Heart left ventricle (tissue), 16 donors: ENCODE results near the gene AHCYL2. TPM values are rescaled to one million over a fixed set of nuclear protein-coding genes. Genes with fewer than 3 reads are reported as not detected.

Experiments
- ATAC-seq, 4 donors: fragments of 200-7000 bp; cut with Tn5 transposase; one replicate each; pipeline ENCODE4 v1.9.1; 2020 to 2022; ENCODE audit warnings: moderate library complexity in 4 of 4, mild to moderate bottlenecking in 3 of 4, moderate number of reproducible peaks in 1 of 4
- DNase-seq, 5 donors: peaks; one replicate each; pipeline ENCODE4 v3.0.0-alpha.2; 2020
- H3K27ac ChIP-seq, 12 donors: fragments of 200-600 bp; sonication (generic) in 4 of 12; one replicate each; pipeline versions ENCODE4 v1.5.0 to v1.8.0; 2016 to 2022; ENCODE audit warnings: mild to moderate bottlenecking in 2 of 12
- H3K27me3 ChIP-seq, 9 donors: fragments of 200-600 bp; sonication (generic) in 2 of 9; one replicate each; pipeline versions ENCODE4 v1.5.1 to v1.8.0; 2016 to 2022; ENCODE audit warnings: mild to moderate bottlenecking in 3 of 9
- H3K36me3 ChIP-seq, 9 donors: fragments of 200-600 bp; sonication (generic) in 2 of 9; one replicate each; pipeline versions ENCODE4 v1.5.0 to v1.8.0; 2018 to 2022; ENCODE audit warnings: mild to moderate bottlenecking in 2 of 9
- H3K4me1 ChIP-seq, 12 donors: fragments of 200-600 bp; sonication (generic) in 4 of 12; one replicate each; pipeline versions ENCODE4 v1.5.0 to v1.8.0; 2016 to 2022; ENCODE audit warnings: mild to moderate bottlenecking in 3 of 12
- H3K4me3 ChIP-seq, 12 donors: fragments of 200-600 bp; sonication (generic) in 4 of 12; one replicate each; pipeline versions ENCODE4 v1.5.0 to v1.8.0; 2017 to 2022; ENCODE audit warnings: mild to moderate bottlenecking in 9 of 12, moderate library complexity in 4 of 12
- H3K9me3 ChIP-seq, 12 donors: fragments of 200-600 bp; sonication (generic) in 4 of 12; one replicate each; pipeline versions ENCODE4 v1.5.0 to v1.8.0; 2016 to 2022; ENCODE audit warnings: mild to moderate bottlenecking in 1 of 12
- POLR2A ChIP-seq, 2 donors: fragments of 450-650 bp; IDR thresholded peaks; one replicate each; pipeline ENCODE4 v1.6.1; 2017; ENCODE audit warnings: antibody characterized with exemption in 2 of 2, mild to moderate bottlenecking in 2 of 2, moderate library complexity in 2 of 2
- WGBS, 4 donors: extraction: QIAGEN DNeasy Blood & Tissue Kit in 2 of 4; methylation state at CpG; one replicate each; pipeline versions ENCODE4 v1.1.5 to v1.1.7; 2013 to 2018; 5-methylcytosine and 5-hydroxymethylcytosine counted together
- intact Hi-C, 10 donors: fragments of 100-400 bp; cut with DNase I; formaldehyde crosslinking; loops; one replicate each; pipeline versions ENCODE4 v1.11.1 to v1.14.2; 2022
- polyA plus RNA-seq, 2 donors: library from polyadenylated mRNA; stranded (reverse); fragments of 200-250 nt; gene quantifications; one replicate each; pipeline ENCODE4 v1.2.3, GENCODE V29; 2013
- total RNA-seq, 9 donors: library from RNA; depleted of rRNA in 2 of 9; stranded (reverse); fragments of >200 nt in 2 of 9; fragmentation: NEBNext Ultra II Directional in 3 of 9; extraction: Animal tissue kit (Norgen Biotek cat#: 25700) in 3 of 9; gene quantifications; one replicate each; pipeline versions ENCODE4 v1.1.0 to v1.2.4, GENCODE V29; 2016 to 2023
- TF ChIP-seq, protein P1 (sequence below), 12 donors: fragments of 200-600 bp; sonication (generic) in 4 of 12; IDR thresholded peaks; one replicate each; pipeline versions ENCODE4 v1.5.0 to v1.8.0; 2018 to 2022; ENCODE audit warnings: antibody characterized with exemption in 12 of 12, mild to moderate bottlenecking in 5 of 12
- donor health status: ischemic (EF 13 %, LVEDD 7.1; RV severe dilation, severe dysfunction).
- donor health status: healthy with polysubstance abuse.
- donor health status: DM: no; HTN: yes; CAD: no.
- donor health status: DM: no; HTN: no; CAD: no.
- donor health status: ischemic (EF 25% LVEDD 6.9; RV normal size, moderate dysfunction).
- donor health status: ischemic (EF 25% LVEDD 5.7; RV mildly dilated, moderate dysfunction).
- donor health status: healthy.
- donor health status: DM: yes; HTN: yes; CAD: no.
- donor health status: ischemic (EF 35%, LVEDD 5.7; RV mildly dilated, moderate dysfunction).
- donor health status: nonischemic (EF 11% LVEDD 7.7; RV severe dilation, severe dysfunction).
- donor health status: DM: yes; HTN: yes; CAD: no.
- donor health status: PGD.
- donor health status: ischemic (EF 29% LVEDD 5.4; RV normal size, mild dysfunction).
- donor health status: nonischemic (EF 23%, LVEDD 6.1; RV moderate dilation, normal function).

Gene AHCYL2
- total and polyA plus RNA-seq, 11 donors = 1.3 to 7.6 (median 6.2) TPM

DNA sequence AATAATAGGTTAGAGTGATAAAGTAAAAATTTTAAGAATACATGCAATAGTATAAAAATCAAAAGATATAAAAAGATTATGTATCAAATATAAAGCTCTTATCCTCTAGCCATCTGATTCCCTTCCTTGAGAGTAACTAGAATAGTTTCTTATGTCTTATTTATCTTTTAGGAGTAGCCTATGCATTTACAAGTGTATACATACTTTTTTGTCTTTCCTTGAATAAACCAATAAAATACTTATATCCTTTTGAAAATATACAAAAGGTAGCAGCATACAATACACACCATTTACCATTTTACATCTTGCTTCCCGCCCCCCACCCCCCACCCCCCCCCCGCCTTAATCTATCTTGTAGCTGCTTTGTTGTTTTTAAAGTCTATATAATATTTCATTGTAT, 31.4 kb downstream of the AHCYL2 start:
- TF ChIP-seq, protein P1, sequence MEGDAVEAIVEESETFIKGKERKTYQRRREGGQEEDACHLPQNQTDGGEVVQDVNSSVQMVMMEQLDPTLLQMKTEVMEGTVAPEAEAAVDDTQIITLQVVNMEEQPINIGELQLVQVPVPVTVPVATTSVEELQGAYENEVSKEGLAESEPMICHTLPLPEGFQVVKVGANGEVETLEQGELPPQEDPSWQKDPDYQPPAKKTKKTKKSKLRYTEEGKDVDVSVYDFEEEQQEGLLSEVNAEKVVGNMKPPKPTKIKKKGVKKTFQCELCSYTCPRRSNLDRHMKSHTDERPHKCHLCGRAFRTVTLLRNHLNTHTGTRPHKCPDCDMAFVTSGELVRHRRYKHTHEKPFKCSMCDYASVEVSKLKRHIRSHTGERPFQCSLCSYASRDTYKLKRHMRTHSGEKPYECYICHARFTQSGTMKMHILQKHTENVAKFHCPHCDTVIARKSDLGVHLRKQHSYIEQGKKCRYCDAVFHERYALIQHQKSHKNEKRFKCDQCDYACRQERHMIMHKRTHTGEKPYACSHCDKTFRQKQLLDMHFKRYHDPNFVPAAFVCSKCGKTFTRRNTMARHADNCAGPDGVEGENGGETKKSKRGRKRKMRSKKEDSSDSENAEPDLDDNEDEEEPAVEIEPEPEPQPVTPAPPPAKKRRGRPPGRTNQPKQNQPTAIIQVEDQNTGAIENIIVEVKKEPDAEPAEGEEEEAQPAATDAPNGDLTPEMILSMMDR (IDR thresholded peaks at IDR 0.05) = no peak
- TF ChIP-seq POLR2A (IDR thresholded peaks at IDR 0.05) = no peak
- H3K27me3 ChIP-seq = no peaks in the 10 kb centered on the region
- no peak overlapping the region for H3K4me3 ChIP-seq
- H3K4me1 ChIP-seq = peaks cover 0 to 13% (median 0%) of the 10 kb centered on the region in 12 donors
- H3K27ac ChIP-seq = no peak overlapping the region
- DNase-seq (no peak), ATAC-seq (no peak)
- intact Hi-C loops = no loop called here
- 93 to 100% (median 98%) methylated on average over 2 of the region's 2 CpGs for WGBS, 4 donors
- H3K36me3 ChIP-seq = no peaks in the 10 kb centered on the region
- H3K9me3 ChIP-seq = no peaks in the 10 kb centered on the region

GRCh38 chr7:129257168-129257567, 32.3 kb downstream of the AHCYL2 start:
- no peak for ATAC-seq
- peaks cover 0 to 11% (median 0%) of the 10 kb centered on the region in 12 donors for H3K4me1 ChIP-seq

DNA sequence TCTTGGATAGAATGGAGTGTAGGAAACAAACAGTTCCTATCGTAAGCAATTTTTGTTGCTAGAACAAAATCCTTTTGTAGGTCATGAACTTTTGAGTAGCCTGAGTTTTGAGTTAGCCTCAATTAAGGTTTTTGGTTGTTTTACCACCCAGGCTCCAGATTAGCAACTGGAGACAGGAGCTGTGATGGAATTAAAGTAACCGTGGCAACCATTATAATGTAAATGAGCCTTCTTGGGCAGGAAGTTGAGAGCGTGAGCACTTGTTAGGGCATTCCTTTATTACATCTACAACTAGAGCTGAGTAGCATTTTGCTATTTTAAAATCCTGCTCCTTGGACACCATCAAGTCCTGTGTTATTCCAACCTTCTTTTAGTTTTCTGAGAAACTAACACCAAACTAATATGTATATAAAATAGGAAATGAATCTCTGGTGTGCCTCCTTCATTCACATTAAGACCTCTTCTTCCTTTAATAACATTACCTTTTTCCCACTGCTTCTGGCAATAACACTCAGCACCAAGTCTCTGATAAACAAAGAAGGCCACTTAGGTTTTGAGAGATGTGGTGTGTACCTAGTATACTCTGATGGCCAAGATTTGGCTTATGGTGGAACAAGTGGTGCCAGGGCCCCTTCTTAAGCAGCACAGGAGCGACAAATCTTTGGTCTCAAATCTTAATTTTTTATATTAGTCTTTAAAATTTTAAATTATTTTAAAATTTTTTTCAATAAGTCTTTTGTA, 34.0 kb downstream of the AHCYL2 start:
- H3K27me3 ChIP-seq = no peaks in the 10 kb centered on the region
- no peak for TF ChIP-seq POLR2A (IDR thresholded peaks at IDR 0.05)
- TF ChIP-seq, protein P1 (IDR thresholded peaks at IDR 0.05) = no peak
- DNase-seq (no peak), ATAC-seq (no peak)
- no peaks in the 10 kb centered on the region for H3K9me3 ChIP-seq
- peaks cover 0 to 11% (median 0%) of the 10 kb centered on the region in 12 donors for H3K4me1 ChIP-seq
- no peak overlapping the region for H3K4me3 ChIP-seq
- intact Hi-C loops = no loop called here
- WGBS, 4 donors = 73 to 82% (median 76%) methylated on average over 4 of the region's 4 CpGs
- H3K27ac ChIP-seq = no peak overlapping the region
- no peaks in the 10 kb centered on the region for H3K36me3 ChIP-seq

More at GRCh38 chr7:129257168-129257567, 32.3 kb downstream of the AHCYL2 start:
- intact Hi-C loops = no loop called here
- no peak for DNase-seq
- H3K9me3 ChIP-seq = no peaks in the 10 kb centered on the region
- H3K27me3 ChIP-seq = no peaks in the 10 kb centered on the region
- H3K27ac ChIP-seq = no peak overlapping the region
- H3K4me3 ChIP-seq = no peak overlapping the region
- H3K36me3 ChIP-seq = no peaks in the 10 kb centered on the region
- TF ChIP-seq POLR2A (IDR thresholded peaks at IDR 0.05) = no peak
- TF ChIP-seq, protein P1 (IDR thresholded peaks at IDR 0.05) = no peak

GRCh38 chr7:129262324-129262723, 37.5 kb downstream of the AHCYL2 start:
- H3K9me3 ChIP-seq = no peaks in the 10 kb centered on the region
- no peaks in the 10 kb centered on the region for H3K36me3 ChIP-seq
- H3K4me3 ChIP-seq = no peak overlapping the region
- H3K4me1 ChIP-seq = peaks cover 0 to 11% (median 0%) of the 10 kb centered on the region in 12 donors
- no peak for TF ChIP-seq POLR2A (IDR thresholded peaks at IDR 0.05)
- TF ChIP-seq, protein P1 (IDR thresholded peaks at IDR 0.05) = no peak
- 74 to 92% (median 82%) methylated on average over 2 of the region's 2 CpGs for WGBS, 4 donors
- ATAC-seq (no peak), DNase-seq (no peak)
- intact Hi-C loops = no loop called here
- H3K27ac ChIP-seq = no peak overlapping the region
- H3K27me3 ChIP-seq = no peaks in the 10 kb centered on the region
